ENCODE results near the gene TMEM178B.
"Not testable (repeated sequence)": the region's sequence is repeated elsewhere in the genome, so short reads cannot be mapped to it uniquely, and the experiment has no call there.

The TMEM178B gene

GRCh38 chr7:141103847-141104429 is 30.1 kb downstream of the TMEM178B start:
- Histone ChIP-seq H3K27me3 (ENCODE audit: control insufficient read depth in 5 of 5, insufficient read depth in 4 of 5, low read length in 5 of 5) (peaks cover 0 to 2% (median 0%) of the 10 kb centered on the region in 5 donors), H3K9me3 (ENCODE audit: control insufficient read depth in 5 of 5, low read length in 5 of 5) (no peaks in the 10 kb centered on the region), H3K36me3 (ENCODE audit: control insufficient read depth in 5 of 5, insufficient read depth in 5 of 5, low read length in 5 of 5) (no peaks in the 10 kb centered on the region), H3K4me3 (ENCODE audit: low read depth in 1 of 5, low read length in 5 of 5) (no peak overlapping the region), H3K9ac (ENCODE audit: low read length in 5 of 5) (no peak overlapping the region), H3K4me1 (ENCODE audit: control insufficient read depth in 5 of 5, insufficient read depth in 5 of 5, low read length in 5 of 5) (no peaks in the 10 kb centered on the region), H3K27ac (ENCODE audit: low read depth, low read length) (no peak overlapping the region)

GRCh38 chr7:141113131-141113530 is 39.3 kb downstream of the TMEM178B start:
- no peaks in the 10 kb centered on the region for H3K9me3 ChIP-seq (ENCODE audit: control insufficient read depth in 5 of 5, low read length in 5 of 5)
- H3K9ac ChIP-seq (ENCODE audit: low read length in 5 of 5) = no peak overlapping the region
- no peaks in the 10 kb centered on the region for H3K4me1 ChIP-seq (ENCODE audit: control insufficient read depth in 5 of 5, insufficient read depth in 5 of 5, low read length in 5 of 5)
- H3K27me3 ChIP-seq (ENCODE audit: control insufficient read depth in 5 of 5, insufficient read depth in 4 of 5, low read length in 5 of 5) = no peaks in the 10 kb centered on the region
- no peak overlapping the region for H3K27ac ChIP-seq (ENCODE audit: low read depth, low read length)
- no peak overlapping the region for H3K4me3 ChIP-seq (ENCODE audit: low read depth in 1 of 5, low read length in 5 of 5)
- H3K36me3 ChIP-seq (ENCODE audit: control insufficient read depth in 5 of 5, insufficient read depth in 5 of 5, low read length in 5 of 5) = no peaks in the 10 kb centered on the region

GRCh38 chr7:141114029-141114664 is 40.3 kb downstream of the TMEM178B start:
- Histone ChIP-seq H3K27ac (ENCODE audit: low read depth, low read length) (no peak overlapping the region), H3K9me3 (ENCODE audit: control insufficient read depth in 5 of 5, low read length in 5 of 5) (no peaks in the 10 kb centered on the region), H3K4me1 (ENCODE audit: control insufficient read depth in 5 of 5, insufficient read depth in 5 of 5, low read length in 5 of 5) (no peaks in the 10 kb centered on the region), H3K4me3 (ENCODE audit: low read depth in 1 of 5, low read length in 5 of 5) (no peak overlapping the region), H3K27me3 (ENCODE audit: control insufficient read depth in 5 of 5, insufficient read depth in 4 of 5, low read length in 5 of 5) (no peaks in the 10 kb centered on the region), H3K9ac (ENCODE audit: low read length in 5 of 5) (no peak overlapping the region), H3K36me3 (ENCODE audit: control insufficient read depth in 5 of 5, insufficient read depth in 5 of 5, low read length in 5 of 5) (no peaks in the 10 kb centered on the region)

- H3K27ac ChIP-seq (ENCODE audit: low read depth, low read length) = no peak overlapping the region
- H3K9me3 ChIP-seq (ENCODE audit: control insufficient read depth in 5 of 5, low read length in 5 of 5) = no peaks in the 10 kb centered on the region
- no peaks in the 10 kb centered on the region for H3K36me3 ChIP-seq (ENCODE audit: control insufficient read depth in 5 of 5, insufficient read depth in 5 of 5, low read length in 5 of 5)
- H3K9ac ChIP-seq (ENCODE audit: low read length in 5 of 5) = no peak overlapping the region
- H3K4me1 ChIP-seq (ENCODE audit: control insufficient read depth in 5 of 5, insufficient read depth in 5 of 5, low read length in 5 of 5) = no peaks in the 10 kb centered on the region
- no peaks in the 10 kb centered on the region for H3K27me3 ChIP-seq (ENCODE audit: control insufficient read depth in 5 of 5, insufficient read depth in 4 of 5, low read length in 5 of 5)
- H3K4me3 ChIP-seq (ENCODE audit: low read depth in 1 of 5, low read length in 5 of 5) = no peak overlapping the region
These were observed 42.1 kb downstream of the TMEM178B start for GRCh38 chr7:141115965-141116364.

GRCh38 chr7:141116661-141117060 is 42.8 kb downstream of the TMEM178B start:
- H3K27me3 ChIP-seq (ENCODE audit: control insufficient read depth in 5 of 5, insufficient read depth in 4 of 5, low read length in 5 of 5); H3K27ac ChIP-seq (ENCODE audit: low read depth, low read length): not testable (repeated sequence)

GRCh38 chr7:141118767-141119166 is 44.9 kb downstream of the TMEM178B start:
- Histone ChIP-seq H3K4me3 (ENCODE audit: low read depth in 1 of 5, low read length in 5 of 5) (no peak overlapping the region), H3K27me3 (ENCODE audit: control insufficient read depth in 5 of 5, insufficient read depth in 4 of 5, low read length in 5 of 5) (no peaks in the 10 kb centered on the region), H3K4me1 (ENCODE audit: control insufficient read depth in 5 of 5, insufficient read depth in 5 of 5, low read length in 5 of 5) (no peaks in the 10 kb centered on the region), H3K36me3 (ENCODE audit: control insufficient read depth in 5 of 5, insufficient read depth in 5 of 5, low read length in 5 of 5) (no peaks in the 10 kb centered on the region), H3K9me3 (ENCODE audit: control insufficient read depth in 5 of 5, low read length in 5 of 5) (no peaks in the 10 kb centered on the region), H3K9ac (ENCODE audit: low read length in 5 of 5) (no peak overlapping the region), H3K27ac (ENCODE audit: low read depth, low read length) (no peak overlapping the region)

More at GRCh38 chr7:141116661-141117060, 42.8 kb downstream of the TMEM178B start:
- H3K4me1 ChIP-seq (ENCODE audit: control insufficient read depth in 5 of 5, insufficient read depth in 5 of 5, low read length in 5 of 5); H3K9me3 ChIP-seq (ENCODE audit: control insufficient read depth in 5 of 5, low read length in 5 of 5); H3K4me3 ChIP-seq (ENCODE audit: low read depth in 1 of 5, low read length in 5 of 5); H3K36me3 ChIP-seq (ENCODE audit: control insufficient read depth in 5 of 5, insufficient read depth in 5 of 5, low read length in 5 of 5); H3K9ac ChIP-seq (ENCODE audit: low read length in 5 of 5): not testable (repeated sequence)

- H3K9me3 ChIP-seq (ENCODE audit: control insufficient read depth in 5 of 5, low read length in 5 of 5) = no peaks in the 10 kb centered on the region
- no peaks in the 10 kb centered on the region for H3K27me3 ChIP-seq (ENCODE audit: control insufficient read depth in 5 of 5, insufficient read depth in 4 of 5, low read length in 5 of 5)
- no peaks in the 10 kb centered on the region for H3K36me3 ChIP-seq (ENCODE audit: control insufficient read depth in 5 of 5, insufficient read depth in 5 of 5, low read length in 5 of 5)
- H3K27ac ChIP-seq (ENCODE audit: low read depth, low read length) = no peak overlapping the region
- H3K9ac ChIP-seq (ENCODE audit: low read length in 5 of 5) = no peak overlapping the region
- no peaks in the 10 kb centered on the region for H3K4me1 ChIP-seq (ENCODE audit: control insufficient read depth in 5 of 5, insufficient read depth in 5 of 5, low read length in 5 of 5)
- H3K4me3 ChIP-seq (ENCODE audit: low read depth in 1 of 5, low read length in 5 of 5) = no peak overlapping the region
These were observed 45.3 kb downstream of the TMEM178B start for GRCh38 chr7:141119187-141119586.

- no peaks in the 10 kb centered on the region for H3K9me3 ChIP-seq (ENCODE audit: control insufficient read depth in 5 of 5, low read length in 5 of 5)
- no peaks in the 10 kb centered on the region for H3K4me1 ChIP-seq (ENCODE audit: control insufficient read depth in 5 of 5, insufficient read depth in 5 of 5, low read length in 5 of 5)
- no peak overlapping the region for H3K9ac ChIP-seq (ENCODE audit: low read length in 5 of 5)
- H3K4me3 ChIP-seq (ENCODE audit: low read depth in 1 of 5, low read length in 5 of 5) = no peak overlapping the region
- no peak overlapping the region for H3K27ac ChIP-seq (ENCODE audit: low read depth, low read length)
- H3K27me3 ChIP-seq (ENCODE audit: control insufficient read depth in 5 of 5, insufficient read depth in 4 of 5, low read length in 5 of 5) = peaks cover 0 to 2% (median 0%) of the 10 kb centered on the region in 5 donors
- H3K36me3 ChIP-seq (ENCODE audit: control insufficient read depth in 5 of 5, insufficient read depth in 5 of 5, low read length in 5 of 5) = no peaks in the 10 kb centered on the region
These were observed 48.9 kb downstream of the TMEM178B start for GRCh38 chr7:141122736-141123135.

GRCh38 chr7:141123522-141123921 is 49.7 kb downstream of the TMEM178B start:
- H3K36me3 ChIP-seq (ENCODE audit: control insufficient read depth in 5 of 5, insufficient read depth in 5 of 5, low read length in 5 of 5) = no peaks in the 10 kb centered on the region

GRCh38 chr7:141126107-141126506 is 52.2 kb downstream of the TMEM178B start:
- H3K9me3 ChIP-seq (ENCODE audit: control insufficient read depth in 5 of 5, low read length in 5 of 5) = no peaks in the 10 kb centered on the region
- peaks cover 0 to 2% (median 0%) of the 10 kb centered on the region in 5 donors for H3K4me1 ChIP-seq (ENCODE audit: control insufficient read depth in 5 of 5, insufficient read depth in 5 of 5, low read length in 5 of 5)
- H3K27ac ChIP-seq (ENCODE audit: low read depth, low read length) = no peak overlapping the region
- H3K36me3 ChIP-seq (ENCODE audit: control insufficient read depth in 5 of 5, insufficient read depth in 5 of 5, low read length in 5 of 5) = no peaks in the 10 kb centered on the region
- H3K27me3 ChIP-seq (ENCODE audit: control insufficient read depth in 5 of 5, insufficient read depth in 4 of 5, low read length in 5 of 5) = peaks cover 0 to 2% (median 0%) of the 10 kb centered on the region in 5 donors
- no peak overlapping the region for H3K4me3 ChIP-seq (ENCODE audit: low read depth in 1 of 5, low read length in 5 of 5)
- H3K9ac ChIP-seq (ENCODE audit: low read length in 5 of 5) = no peak overlapping the region

More at GRCh38 chr7:141123522-141123921, 49.7 kb downstream of the TMEM178B start:
- Histone ChIP-seq H3K9ac (ENCODE audit: low read length in 5 of 5) (no peak overlapping the region), H3K4me3 (ENCODE audit: low read depth in 1 of 5, low read length in 5 of 5) (no peak overlapping the region), H3K27ac (ENCODE audit: low read depth, low read length) (no peak overlapping the region), H3K4me1 (ENCODE audit: control insufficient read depth in 5 of 5, insufficient read depth in 5 of 5, low read length in 5 of 5) (no peaks in the 10 kb centered on the region), H3K27me3 (ENCODE audit: control insufficient read depth in 5 of 5, insufficient read depth in 4 of 5, low read length in 5 of 5) (peaks cover 0 to 2% (median 0%) of the 10 kb centered on the region in 5 donors), H3K9me3 (ENCODE audit: control insufficient read depth in 5 of 5, low read length in 5 of 5) (no peaks in the 10 kb centered on the region)
